ENCODE measurements around the gene ERBB4.

DNA sequence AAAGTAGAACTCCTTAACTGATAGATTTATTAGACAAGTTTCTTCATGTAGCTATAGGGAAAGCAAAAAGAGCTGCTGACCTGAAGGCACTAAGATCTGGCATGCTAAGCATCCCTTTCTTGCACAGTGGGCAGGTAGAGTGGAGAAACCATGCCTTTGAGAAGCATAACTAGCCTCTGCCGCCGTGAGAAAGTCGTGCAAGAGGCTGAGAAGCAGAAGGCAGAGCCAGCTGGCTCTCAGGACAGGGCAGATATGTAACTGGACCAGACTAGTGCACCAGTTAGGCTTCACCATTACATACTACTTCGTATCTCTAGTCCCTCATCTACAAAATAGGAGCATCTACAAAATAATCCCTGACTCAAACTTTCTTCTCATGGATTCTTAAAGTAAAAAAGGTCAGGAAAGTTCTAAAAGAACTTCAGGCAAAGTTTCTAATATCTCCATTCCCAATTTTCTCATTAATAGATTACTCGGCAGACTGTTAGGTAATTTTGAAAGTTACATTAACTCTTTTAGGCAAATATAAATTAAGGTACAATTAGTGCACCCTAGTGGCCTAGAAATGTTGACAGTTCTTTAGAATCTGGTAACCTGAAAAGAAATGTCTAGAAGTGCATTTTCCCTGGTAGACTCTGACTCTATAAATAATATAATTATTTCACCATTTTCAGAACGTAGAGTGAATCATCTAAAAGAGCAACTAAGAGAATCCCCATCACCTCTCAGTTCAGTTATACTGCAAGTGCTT, 10.3 kb downstream of the ERBB4 start:
- TF ChIP-seq, protein P1, sequence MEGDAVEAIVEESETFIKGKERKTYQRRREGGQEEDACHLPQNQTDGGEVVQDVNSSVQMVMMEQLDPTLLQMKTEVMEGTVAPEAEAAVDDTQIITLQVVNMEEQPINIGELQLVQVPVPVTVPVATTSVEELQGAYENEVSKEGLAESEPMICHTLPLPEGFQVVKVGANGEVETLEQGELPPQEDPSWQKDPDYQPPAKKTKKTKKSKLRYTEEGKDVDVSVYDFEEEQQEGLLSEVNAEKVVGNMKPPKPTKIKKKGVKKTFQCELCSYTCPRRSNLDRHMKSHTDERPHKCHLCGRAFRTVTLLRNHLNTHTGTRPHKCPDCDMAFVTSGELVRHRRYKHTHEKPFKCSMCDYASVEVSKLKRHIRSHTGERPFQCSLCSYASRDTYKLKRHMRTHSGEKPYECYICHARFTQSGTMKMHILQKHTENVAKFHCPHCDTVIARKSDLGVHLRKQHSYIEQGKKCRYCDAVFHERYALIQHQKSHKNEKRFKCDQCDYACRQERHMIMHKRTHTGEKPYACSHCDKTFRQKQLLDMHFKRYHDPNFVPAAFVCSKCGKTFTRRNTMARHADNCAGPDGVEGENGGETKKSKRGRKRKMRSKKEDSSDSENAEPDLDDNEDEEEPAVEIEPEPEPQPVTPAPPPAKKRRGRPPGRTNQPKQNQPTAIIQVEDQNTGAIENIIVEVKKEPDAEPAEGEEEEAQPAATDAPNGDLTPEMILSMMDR (conservative IDR thresholded peaks at IDR 0.05; ENCODE audit: low read depth, low read length): peak; percentile 54
- TF ChIP-seq EZH2 (IDR thresholded peaks at IDR 0.05; ENCODE audit: borderline replicate concordance, low read depth, low read length, poor library complexity, severe bottlenecking): no peak
